Measurements from ENCODE around the gene MAK.
"Not testable (repeated sequence)": the region's sequence is repeated elsewhere in the genome, so short reads cannot be mapped to it uniquely, and the experiment has no call there.

MAK gene

DNA sequence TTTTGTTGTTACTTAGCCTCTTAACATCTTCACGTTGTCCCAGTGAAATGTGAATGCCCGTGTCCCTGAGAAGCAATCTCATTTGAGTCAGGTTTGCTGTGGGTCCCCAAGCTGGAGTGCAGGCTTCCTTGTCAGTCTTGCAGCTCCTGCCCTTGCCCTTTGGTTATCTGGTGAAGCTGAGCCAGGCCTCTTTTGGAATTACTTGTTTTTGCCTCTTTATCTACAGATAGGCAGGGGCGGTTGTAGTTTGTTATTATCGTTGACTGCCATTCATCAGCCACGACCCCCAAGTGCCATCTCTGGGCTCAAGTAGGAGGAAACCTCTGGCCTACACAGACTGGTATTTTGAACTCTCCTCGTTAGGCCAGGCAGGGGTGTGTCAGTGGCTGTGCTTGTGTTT lies 113.3 kb downstream of the MAK start:
- no peak for DNase-seq (ENCODE audit: low spot score)
- Histone ChIP-seq H3K4me3 (no peak overlapping the region), H3K27ac (no peak overlapping the region)
- TF ChIP-seq CTCF (IDR thresholded peaks at IDR 0.05) = no peak

GRCh38 chr6:10723567-10723881 lies 114.8 kb downstream of the MAK start:
- DNase-seq (ENCODE audit: low spot score) = no peak
- Histone ChIP-seq H3K27ac (peak overlapping the region; percentile 71 to 92), H3K4me3 (peak overlapping the region; percentile 87)
- no peak for TF ChIP-seq CTCF (IDR thresholded peaks at IDR 0.05)

- DNase-seq (ENCODE audit: low spot score) = peak; percentile 99
- Histone ChIP-seq H3K27ac (peak within 1 kb of the TSS; percentile 71 to 92), H3K4me3 (peak within 1 kb of the TSS; percentile 87)
- TF ChIP-seq CTCF (IDR thresholded peaks at IDR 0.05) = no peak
Observed at GRCh38 chr6:10722820-10723566, 115.3 kb downstream of the MAK start, which contains the start of gene TMEM14C. Gene TMEM14C (plus strand): TSS chr6:10723070. CDS start chr6:10724614, 1,544 bp downstream.

GRCh38 chr6:10722570-10722819 lies 115.8 kb downstream of the MAK start:
- TF ChIP-seq CTCF (IDR thresholded peaks at IDR 0.05) = no peak
- Histone ChIP-seq H3K4me3 (peak overlapping the region; percentile 87), H3K27ac (peak overlapping the region; percentile 71 to 92)
- no peak for DNase-seq (ENCODE audit: low spot score)

DNA sequence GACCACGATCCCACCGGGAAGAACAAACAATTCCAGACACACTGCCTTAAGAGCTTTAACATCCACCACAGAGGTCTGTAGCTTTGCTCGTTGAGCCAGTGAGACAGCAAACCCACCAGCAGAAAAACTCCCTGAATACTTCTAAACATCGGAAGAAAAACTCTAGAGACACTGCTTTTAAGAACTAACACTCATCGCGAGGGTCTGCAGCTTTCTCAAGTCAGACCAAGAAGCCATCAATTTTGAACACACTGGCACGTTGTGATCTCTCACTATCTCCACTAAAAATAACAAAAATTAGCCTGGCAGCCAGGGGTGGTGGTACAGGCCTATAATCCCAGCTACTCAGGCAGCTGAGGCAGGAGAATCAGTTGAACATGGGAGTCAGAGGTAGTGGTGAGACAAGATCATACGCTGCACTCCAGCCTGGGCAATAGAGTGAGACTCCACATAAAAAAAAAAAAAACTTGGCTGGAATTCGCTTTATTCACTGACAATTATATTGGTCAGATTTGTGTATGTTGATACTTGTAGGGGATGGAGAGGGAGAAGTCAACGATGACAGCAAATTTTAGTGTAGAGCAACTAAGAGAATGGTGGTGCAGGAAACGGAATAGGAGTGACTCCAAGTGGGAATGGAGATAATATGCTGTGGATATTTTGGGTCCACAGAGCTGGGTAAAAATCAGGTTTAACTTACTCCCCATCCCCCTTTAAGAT lies 116.3 kb downstream of the MAK start:
- H3K27ac ChIP-seq = peak overlapping the region; percentile 71 to 92
- TF ChIP-seq CTCF (IDR thresholded peaks at IDR 0.05) = no peak
- peak overlapping the region; percentile 87 for H3K4me3 ChIP-seq
- DNase-seq (ENCODE audit: low spot score) = no peak

- not testable (repeated sequence) for DNase-seq (ENCODE audit: low spot score)
- peak overlapping the region; percentile 71 for H3K4me3 ChIP-seq
- H3K27ac ChIP-seq = peak overlapping the region; percentile 72 to 85
Observed at GRCh38 chr6:10720960-10721849, 117.1 kb downstream of the MAK start.

DNA sequence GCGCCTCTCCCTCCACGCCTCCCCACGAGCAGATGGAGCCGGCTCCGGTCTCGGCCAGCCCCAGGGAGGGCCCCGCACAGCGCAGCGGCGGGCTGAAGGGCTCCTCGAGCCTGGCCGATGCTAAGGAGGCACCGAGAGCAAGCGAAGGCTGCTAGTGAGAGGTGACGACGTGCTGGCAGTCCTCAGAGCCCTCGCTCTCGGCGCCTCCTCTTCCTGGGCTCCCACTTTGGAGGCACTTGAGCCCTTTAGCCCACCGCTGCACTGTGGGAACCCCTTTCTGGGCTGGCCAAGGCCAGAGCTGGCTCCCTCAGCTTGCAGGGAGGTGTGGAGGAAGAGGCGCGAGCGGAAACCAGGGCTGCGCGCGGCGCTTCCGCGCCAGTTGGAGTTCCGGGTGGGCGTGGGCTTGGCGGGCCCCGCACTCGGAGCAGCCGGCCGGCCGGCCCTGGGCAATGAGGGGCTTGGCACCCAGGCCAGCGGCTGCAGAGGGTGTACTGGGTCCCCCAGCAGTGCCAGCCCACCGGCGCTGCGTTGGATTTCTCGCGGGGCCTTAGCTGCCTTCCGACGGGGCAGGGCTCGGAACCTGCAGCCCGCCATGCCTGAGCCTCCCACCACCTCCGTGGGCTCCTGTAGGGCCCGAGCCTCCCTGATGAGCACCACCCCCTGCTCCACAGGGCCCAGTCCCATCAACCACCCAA lies 117.9 kb downstream of the MAK start:
- peak overlapping the region; percentile 72 to 85 for H3K27ac ChIP-seq
- peak; percentile 74 for DNase-seq (ENCODE audit: low spot score)
- peak overlapping the region; percentile 71 for H3K4me3 ChIP-seq
- TF ChIP-seq CTCF (IDR thresholded peaks at IDR 0.05) = no peak

All from coronary artery (tissue), 2 donors.